ENCODE data around the gene LSM14A.

Gene LSM14A

DNA sequence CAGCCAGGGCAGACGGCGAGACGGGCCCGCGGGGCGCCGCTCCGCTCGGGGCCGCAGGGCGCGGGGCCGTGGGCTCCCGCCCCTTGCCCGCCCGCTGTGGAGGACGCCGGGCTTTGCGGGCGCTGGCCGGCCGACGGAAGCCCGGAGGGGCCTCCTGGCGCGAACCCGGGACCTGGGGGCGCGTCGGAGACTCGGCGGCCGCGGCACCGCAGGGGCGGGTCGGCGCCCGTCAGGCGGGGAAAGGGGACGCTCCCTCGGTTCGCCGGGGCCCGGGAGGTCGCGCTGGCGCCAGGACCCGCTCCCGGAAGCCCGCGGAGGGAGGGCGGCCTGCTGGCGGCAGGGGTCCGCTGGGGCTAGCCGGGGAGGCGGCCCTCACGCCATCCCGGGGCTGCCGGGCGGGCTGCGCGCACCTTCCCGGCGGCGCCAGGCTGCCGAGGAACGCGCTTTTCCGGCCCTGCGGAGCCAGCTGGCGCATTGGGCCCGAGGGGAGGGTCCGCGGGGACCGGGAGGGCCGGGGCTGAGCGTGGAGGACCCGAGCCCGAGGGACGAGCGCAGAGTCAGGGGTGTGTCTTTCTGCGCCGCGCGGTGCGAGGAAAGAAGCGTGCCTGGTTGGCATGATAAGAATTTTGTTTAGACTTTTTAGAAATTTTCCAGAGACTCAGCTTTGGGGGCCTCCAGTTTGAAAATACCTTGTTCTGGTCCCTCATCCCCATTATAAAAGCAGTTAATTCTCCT, 82.6 kb downstream of the LSM14A start:
- Histone ChIP-seq H2BK12ac (ENCODE audit: low read length) (no peak overlapping the region), H3K18ac (ENCODE audit: low read length) (peak overlapping the region; percentile 87), H3K27me3 (ENCODE audit: insufficient read depth, low read length) (no peaks in the 10 kb centered on the region), H4K91ac (ENCODE audit: low read depth, low read length) (peak overlapping the region; percentile 90), H3K4me3 (ENCODE audit: low read depth, low read length) (peak overlapping the region; percentile 92), H2AK5ac (ENCODE audit: low read length) (no peak overlapping the region), H3K79me1 (ENCODE audit: low read length) (peaks cover 9% of the 10 kb centered on the region), H3K14ac (ENCODE audit: low read length) (peak overlapping the region; percentile 94), H4K12ac (ENCODE audit: low read depth, low read length) (peak overlapping the region; percentile 74), H3K23ac (ENCODE audit: low read length) (no peak overlapping the region), H4K8ac (ENCODE audit: low read depth, low read length) (peak overlapping the region; percentile 85), H3K9ac (ENCODE audit: low read length) (peak overlapping the region; percentile 90), H3K4me1 (ENCODE audit: control insufficient read depth in 1 of 2, insufficient read depth in 2 of 2, low read length in 2 of 2) (no peaks in the 10 kb centered on the region), H3K4me2 (ENCODE audit: low read length) (peak overlapping the region; percentile 86), H2BK5ac (ENCODE audit: low read depth, low read length, poor library complexity) (peak overlapping the region; percentile 93), H3K36me3 (ENCODE audit: control insufficient read depth in 1 of 2, insufficient read depth in 2 of 2, low read length in 2 of 2) (no peaks in the 10 kb centered on the region), H2AFZ (ENCODE audit: insufficient read depth, low read length, poor library complexity) (peak overlapping the region; percentile 37), H3K79me2 (ENCODE audit: control insufficient read depth, insufficient read depth, low read length, poor library complexity) (peaks cover 6% of the 10 kb centered on the region), H3K9me3 (ENCODE audit: insufficient read depth, low read depth, low read length) (no peaks in the 10 kb centered on the region), H3K4ac (ENCODE audit: low read depth, low read length) (peak overlapping the region; percentile 39), H2BK120ac (ENCODE audit: insufficient read depth, low read length, poor library complexity) (peak overlapping the region; percentile 78), H3K27ac (ENCODE audit: low read depth, low read length) (peak overlapping the region; percentile 92)
- no CpG with 5 or more reads among the region's 88 CpGs for WGBS (ENCODE audit: extremely low coverage, insufficient coverage, insufficient read length)
- DNase-seq = peak; percentile 45 to 68

GRCh38 chr19:34255546-34255945, 83.2 kb downstream of the LSM14A start:
- Histone ChIP-seq H2AK5ac (ENCODE audit: low read length) (no peak overlapping the region), H3K79me2 (ENCODE audit: control insufficient read depth, insufficient read depth, low read length, poor library complexity) (peaks cover 6% of the 10 kb centered on the region), H2BK120ac (ENCODE audit: insufficient read depth, low read length, poor library complexity) (no peak overlapping the region), H2BK12ac (ENCODE audit: low read length) (no peak overlapping the region), H3K23ac (ENCODE audit: low read length) (no peak overlapping the region), H3K27me3 (ENCODE audit: insufficient read depth, low read length) (no peaks in the 10 kb centered on the region), H2AFZ (ENCODE audit: insufficient read depth, low read length, poor library complexity) (no peak overlapping the region), H3K4me2 (ENCODE audit: low read length) (peak overlapping the region; percentile 86), H3K36me3 (ENCODE audit: control insufficient read depth in 1 of 2, insufficient read depth in 2 of 2, low read length in 2 of 2) (no peaks in the 10 kb centered on the region), H4K91ac (ENCODE audit: low read depth, low read length) (no peak overlapping the region), H2BK5ac (ENCODE audit: low read depth, low read length, poor library complexity) (no peak overlapping the region), H3K14ac (ENCODE audit: low read length) (no peak overlapping the region), H3K4ac (ENCODE audit: low read depth, low read length) (no peak overlapping the region), H3K79me1 (ENCODE audit: low read length) (peaks cover 9% of the 10 kb centered on the region), H3K4me1 (ENCODE audit: control insufficient read depth in 1 of 2, insufficient read depth in 2 of 2, low read length in 2 of 2) (no peaks in the 10 kb centered on the region), H3K18ac (ENCODE audit: low read length) (no peak overlapping the region), H4K8ac (ENCODE audit: low read depth, low read length) (no peak overlapping the region), H3K9ac (ENCODE audit: low read length) (no peak overlapping the region), H3K27ac (ENCODE audit: low read depth, low read length) (no peak overlapping the region), H4K12ac (ENCODE audit: low read depth, low read length) (no peak overlapping the region), H3K9me3 (ENCODE audit: insufficient read depth, low read depth, low read length) (no peaks in the 10 kb centered on the region), H3K4me3 (ENCODE audit: low read depth, low read length) (no peak overlapping the region)
- no CpG with 5 or more reads among the region's 9 CpGs for WGBS (ENCODE audit: extremely low coverage, insufficient coverage, insufficient read length)
- DNase-seq = peak in 1 of 2 donors; percentile 55

DNA sequence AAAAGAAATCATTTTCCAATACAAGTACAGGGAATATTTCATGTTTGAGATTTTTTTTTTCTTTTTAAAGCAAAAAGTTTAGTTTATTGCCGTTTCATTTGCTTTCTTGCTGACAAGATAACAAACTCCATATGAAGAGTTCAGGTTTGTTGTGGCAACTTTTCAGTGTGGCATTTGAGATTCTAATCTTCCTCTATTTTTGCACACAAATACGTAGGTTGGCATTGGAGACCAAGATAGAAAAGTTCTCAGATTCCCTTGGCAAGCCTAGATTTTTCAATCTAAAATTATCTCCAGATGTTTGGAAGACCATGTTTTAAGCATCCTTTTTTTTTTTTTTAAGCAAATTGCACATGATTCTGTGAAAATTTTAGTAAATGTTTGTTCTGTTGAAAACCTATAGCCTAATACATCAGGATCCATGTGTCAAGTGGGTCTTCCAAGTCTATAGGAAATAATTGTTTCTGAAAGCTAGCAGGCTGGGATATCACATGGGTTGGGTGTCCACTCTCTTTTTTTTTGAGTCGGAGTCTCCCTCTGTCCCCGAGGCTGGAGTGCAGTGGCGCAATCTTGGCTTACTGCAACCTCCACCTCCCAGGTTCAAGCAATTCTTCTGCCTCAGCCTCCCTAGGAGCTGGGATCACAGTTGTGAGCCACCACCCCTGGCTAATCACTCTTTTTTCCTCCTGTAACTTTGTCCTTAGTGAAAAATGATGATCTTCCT, 84.7 kb downstream of the LSM14A start:
- Histone ChIP-seq H3K79me2 (ENCODE audit: control insufficient read depth, insufficient read depth, low read length, poor library complexity) (peaks cover 6% of the 10 kb centered on the region), H3K23ac (ENCODE audit: low read length) (no peak overlapping the region), H3K27ac (ENCODE audit: low read depth, low read length) (no peak overlapping the region), H2AK5ac (ENCODE audit: low read length) (no peak overlapping the region), H3K36me3 (ENCODE audit: control insufficient read depth in 1 of 2, insufficient read depth in 2 of 2, low read length in 2 of 2) (no peaks in the 10 kb centered on the region), H3K4me2 (ENCODE audit: low read length) (no peak overlapping the region), H4K91ac (ENCODE audit: low read depth, low read length) (no peak overlapping the region), H3K9me3 (ENCODE audit: insufficient read depth, low read depth, low read length) (no peaks in the 10 kb centered on the region), H2BK12ac (ENCODE audit: low read length) (no peak overlapping the region), H3K9ac (ENCODE audit: low read length) (no peak overlapping the region), H2BK5ac (ENCODE audit: low read depth, low read length, poor library complexity) (no peak overlapping the region), H3K4me3 (ENCODE audit: low read depth, low read length) (no peak overlapping the region), H4K12ac (ENCODE audit: low read depth, low read length) (no peak overlapping the region), H3K4me1 (ENCODE audit: control insufficient read depth in 1 of 2, insufficient read depth in 2 of 2, low read length in 2 of 2) (peaks cover 8 to 11% of the 10 kb centered on the region in 2 experiments), H3K18ac (ENCODE audit: low read length) (no peak overlapping the region), H3K27me3 (ENCODE audit: insufficient read depth, low read length) (no peaks in the 10 kb centered on the region), H4K8ac (ENCODE audit: low read depth, low read length) (no peak overlapping the region), H2AFZ (ENCODE audit: insufficient read depth, low read length, poor library complexity) (no peak overlapping the region), H2BK120ac (ENCODE audit: insufficient read depth, low read length, poor library complexity) (no peak overlapping the region), H3K79me1 (ENCODE audit: low read length) (peaks cover 9% of the 10 kb centered on the region), H3K4ac (ENCODE audit: low read depth, low read length) (no peak overlapping the region), H3K14ac (ENCODE audit: low read length) (no peak overlapping the region)
- WGBS (ENCODE audit: extremely low coverage, insufficient coverage, insufficient read length) = no CpG with 5 or more reads among the region's 5 CpGs
- peak; percentile 37 to 41 for DNase-seq

DNA sequence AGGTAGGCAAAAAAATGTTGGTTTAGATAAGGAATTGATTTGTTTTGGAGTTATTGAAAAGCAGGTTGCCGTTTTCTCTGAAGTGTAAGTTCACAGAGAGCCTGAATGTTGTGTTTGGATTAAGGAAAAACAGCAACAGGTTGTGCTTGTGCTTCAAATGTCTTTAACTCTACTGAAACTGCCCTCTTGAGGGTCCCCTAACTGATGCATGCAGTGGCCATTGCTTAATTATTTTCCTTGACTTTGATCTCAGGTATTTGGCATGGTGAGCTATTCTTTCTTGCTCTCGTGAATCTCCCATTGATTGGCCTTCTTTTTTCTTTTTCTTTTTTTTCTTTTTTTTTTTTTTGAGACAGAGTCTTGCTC, 85.2 kb downstream of the LSM14A start:
- Histone ChIP-seq H3K27me3 (ENCODE audit: insufficient read depth, low read length) (no peaks in the 10 kb centered on the region), H4K8ac (ENCODE audit: low read depth, low read length) (no peak overlapping the region), H3K18ac (ENCODE audit: low read length) (no peak overlapping the region), H2BK120ac (ENCODE audit: insufficient read depth, low read length, poor library complexity) (no peak overlapping the region), H3K4me1 (ENCODE audit: control insufficient read depth in 1 of 2, insufficient read depth in 2 of 2, low read length in 2 of 2) (peaks cover 11% of the 10 kb centered on the region in 2 experiments), H3K79me1 (ENCODE audit: low read length) (peaks cover 9% of the 10 kb centered on the region), H3K9me3 (ENCODE audit: insufficient read depth, low read depth, low read length) (no peaks in the 10 kb centered on the region), H3K23ac (ENCODE audit: low read length) (no peak overlapping the region), H3K27ac (ENCODE audit: low read depth, low read length) (no peak overlapping the region), H3K4me3 (ENCODE audit: low read depth, low read length) (no peak overlapping the region), H3K4ac (ENCODE audit: low read depth, low read length) (no peak overlapping the region), H2BK12ac (ENCODE audit: low read length) (no peak overlapping the region), H2BK5ac (ENCODE audit: low read depth, low read length, poor library complexity) (no peak overlapping the region), H2AFZ (ENCODE audit: insufficient read depth, low read length, poor library complexity) (no peak overlapping the region), H3K14ac (ENCODE audit: low read length) (no peak overlapping the region), H3K36me3 (ENCODE audit: control insufficient read depth in 1 of 2, insufficient read depth in 2 of 2, low read length in 2 of 2) (no peaks in the 10 kb centered on the region), H3K79me2 (ENCODE audit: control insufficient read depth, insufficient read depth, low read length, poor library complexity) (peaks cover 6% of the 10 kb centered on the region), H3K9ac (ENCODE audit: low read length) (no peak overlapping the region), H4K91ac (ENCODE audit: low read depth, low read length) (no peak overlapping the region), H2AK5ac (ENCODE audit: low read length) (no peak overlapping the region), H3K4me2 (ENCODE audit: low read length) (no peak overlapping the region), H4K12ac (ENCODE audit: low read depth, low read length) (no peak overlapping the region)
- DNase-seq = no peak
- WGBS (ENCODE audit: extremely low coverage, insufficient coverage, insufficient read length) = 100% methylated on average over 1 of the region's 2 CpGs
